Astrocyte (in vitro differentiated cells and primary cell): Measurements from ENCODE around the gene PRKCH. TPM values are rescaled to one million over a fixed set of nuclear protein-coding genes. Genes with fewer than 3 reads are reported as not detected.

Experiments used
- DNase-seq: peaks from one replicate; pipeline ENCODE4 v3.0.0-alpha.2; 2010; ENCODE audit warnings: low read depth
- FAIRE-seq: peaks from 2 replicates; lab custom pipeline; 2011; peaks lifted over from hg19 to GRCh38; lab: Jason Lieb, UNC
- H2AFZ ChIP-seq: 2 replicates; pipeline ENCODE4 v1.6.0; 2012; ENCODE audit warnings: low read depth, low read length, inconsistent platforms
- H3K27ac ChIP-seq: 2 replicates; pipeline ENCODE4 v1.5.1; 2011; ENCODE audit warnings: low read depth, low read length, inconsistent platforms
- H3K27me3 ChIP-seq: 2 replicates; pipeline ENCODE4 v1.6.0; 2011; ENCODE audit warnings: low read length, inconsistent platforms; ENCODE audit not compliant: insufficient read depth
- H3K36me3 ChIP-seq: 2 replicates; pipeline ENCODE4 v1.5.1; 2011; ENCODE audit warnings: low read length, inconsistent platforms; ENCODE audit not compliant: insufficient read depth
- H3K4me1 ChIP-seq: 2 replicates; pipeline ENCODE4 v1.5.1; 2011; ENCODE audit warnings: low read length, inconsistent platforms; ENCODE audit not compliant: insufficient read depth
- H3K4me2 ChIP-seq: 2 replicates; pipeline ENCODE4 v1.6.0; 2012; ENCODE audit warnings: low read length, inconsistent platforms
- H3K4me3 ChIP-seq: 2 replicates; pipeline ENCODE4 v1.5.1; 2011; ENCODE audit warnings: low read depth, mild to moderate bottlenecking, low read length, inconsistent platforms; ENCODE audit not compliant: insufficient read depth
- H3K79me2 ChIP-seq: 2 replicates; pipeline ENCODE4 v1.6.0; 2012; ENCODE audit warnings: mild to moderate bottlenecking, low read length, inconsistent platforms; ENCODE audit not compliant: insufficient read depth
- H3K9ac ChIP-seq: 2 replicates; pipeline ENCODE4 v1.6.0; 2012; ENCODE audit warnings: mild to moderate bottlenecking, low read length, inconsistent platforms
- H3K9me3 ChIP-seq: 2 replicates; pipeline ENCODE4 v1.5.1; 2012; ENCODE audit warnings: low read depth, mild to moderate bottlenecking, low read length, inconsistent platforms; ENCODE audit not compliant: insufficient read depth
- H4K20me1 ChIP-seq: 2 replicates; pipeline ENCODE4 v1.6.0; 2012; ENCODE audit warnings: low read length, inconsistent platforms; ENCODE audit not compliant: insufficient read depth
- H3K27ac Mint-ChIP-seq: one replicate; pipeline ENCODE4 v1.8.0; 2021; ENCODE audit warnings: mild to moderate bottlenecking, mixed read lengths; ENCODE audit not compliant: unreplicated experiment
- H3K27me3 Mint-ChIP-seq: one replicate; pipeline ENCODE4 v1.8.0; 2021; ENCODE audit warnings: low read depth, mixed read lengths; ENCODE audit not compliant: unreplicated experiment
- H3K36me3 Mint-ChIP-seq: one replicate; pipeline ENCODE4 v1.8.0; 2021; ENCODE audit warnings: low read depth, mixed read lengths; ENCODE audit not compliant: unreplicated experiment
- H3K4me1 Mint-ChIP-seq: one replicate; pipeline ENCODE4 v1.8.0; 2021; ENCODE audit warnings: low read depth, mixed read lengths; ENCODE audit not compliant: unreplicated experiment
- H3K4me3 Mint-ChIP-seq: one replicate; pipeline ENCODE4 v1.8.0; 2021; ENCODE audit warnings: mild to moderate bottlenecking, moderate library complexity, mixed read lengths; ENCODE audit not compliant: unreplicated experiment
- H3K9me3 Mint-ChIP-seq: one replicate; pipeline ENCODE4 v1.8.0; 2021; ENCODE audit warnings: mild to moderate bottlenecking, mixed read lengths; ENCODE audit not compliant: unreplicated experiment
- EZH2 ChIP-seq: IDR thresholded peaks from 2 replicates; pipeline ENCODE4 v1.6.1; 2012; ENCODE audit warnings: mild to moderate bottlenecking, low read length, inconsistent platforms; ENCODE audit not compliant: insufficient read depth
- total RNA-seq: library from RNA; stranded (reverse); gene quantifications from 2 replicates; pipeline ENCODE4 v1.2.1, GENCODE V29; 2021
- TF ChIP-seq, protein P1 (sequence below): IDR thresholded peaks from 2 replicates; pipeline ENCODE4 v1.5.1; 2011; ENCODE audit warnings: low read depth, mild to moderate bottlenecking, inconsistent platforms, low read length, moderate library complexity; ENCODE audit not compliant: insufficient read depth

The PRKCH gene
- total RNA-seq, 1 donor from 2014 or later = 6.0 TPM

DNA sequence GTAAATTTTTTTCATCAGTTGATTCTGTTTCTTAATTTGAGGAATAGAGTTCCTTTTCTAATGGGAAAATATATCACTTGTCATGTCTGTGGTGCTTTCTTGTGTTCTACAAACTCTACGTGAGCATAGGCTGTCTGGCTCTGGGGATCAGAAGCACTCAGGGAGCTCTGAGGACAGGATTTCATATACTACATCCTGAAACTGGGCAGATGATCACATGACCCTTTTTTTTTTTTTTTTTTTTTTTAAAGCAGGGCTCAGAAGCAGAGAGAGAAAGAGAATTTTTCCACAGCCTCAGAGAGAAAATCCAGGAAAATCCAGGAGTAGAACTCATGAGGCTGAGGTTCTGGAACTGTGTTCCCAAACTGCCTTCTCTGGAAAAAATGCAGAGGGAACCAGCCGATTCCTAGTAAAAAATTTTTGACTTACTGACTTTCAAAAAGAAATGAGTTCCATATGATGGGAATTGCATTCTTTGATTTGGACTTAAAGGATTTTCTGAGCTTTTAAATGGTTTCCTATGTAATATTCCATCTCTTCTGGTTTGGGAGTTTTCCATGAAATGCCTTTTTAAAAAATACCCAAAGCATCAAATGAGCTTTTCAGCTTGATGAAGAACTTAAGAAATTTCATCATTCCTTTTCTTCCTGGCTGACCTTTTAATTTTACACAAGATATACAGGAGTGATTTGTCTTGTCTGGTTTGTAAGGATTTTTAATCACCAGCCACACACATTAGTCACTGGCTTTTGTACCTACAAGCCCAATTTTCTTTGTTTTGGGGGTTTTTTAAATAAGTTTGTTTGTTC, 190.9 kb downstream of the PRKCH start:
- Histone ChIP-seq H4K20me1 (no peaks in the 10 kb centered on the region), H3K27me3 (no peaks in the 10 kb centered on the region), H3K27ac (no peak overlapping the region), H3K4me1 (peaks cover 13% of the 10 kb centered on the region), H2AFZ (no peak overlapping the region), H3K9ac (no peak overlapping the region), H3K9me3 (no peaks in the 10 kb centered on the region), H3K4me3 (no peak overlapping the region), H3K4me2 (no peak overlapping the region), H3K36me3 (no peaks in the 10 kb centered on the region), H3K79me2 (no peaks in the 10 kb centered on the region)
- peak overlapping the region; percentile 81 for H3K27ac Mint-ChIP-seq
- no peaks in the 10 kb centered on the region for H3K36me3 Mint-ChIP-seq
- H3K27me3 Mint-ChIP-seq = no peaks in the 10 kb centered on the region
- H3K4me1 Mint-ChIP-seq = peaks cover 19% of the 10 kb centered on the region
- FAIRE-seq = peak; percentile 9
- TF ChIP-seq, protein P1, sequence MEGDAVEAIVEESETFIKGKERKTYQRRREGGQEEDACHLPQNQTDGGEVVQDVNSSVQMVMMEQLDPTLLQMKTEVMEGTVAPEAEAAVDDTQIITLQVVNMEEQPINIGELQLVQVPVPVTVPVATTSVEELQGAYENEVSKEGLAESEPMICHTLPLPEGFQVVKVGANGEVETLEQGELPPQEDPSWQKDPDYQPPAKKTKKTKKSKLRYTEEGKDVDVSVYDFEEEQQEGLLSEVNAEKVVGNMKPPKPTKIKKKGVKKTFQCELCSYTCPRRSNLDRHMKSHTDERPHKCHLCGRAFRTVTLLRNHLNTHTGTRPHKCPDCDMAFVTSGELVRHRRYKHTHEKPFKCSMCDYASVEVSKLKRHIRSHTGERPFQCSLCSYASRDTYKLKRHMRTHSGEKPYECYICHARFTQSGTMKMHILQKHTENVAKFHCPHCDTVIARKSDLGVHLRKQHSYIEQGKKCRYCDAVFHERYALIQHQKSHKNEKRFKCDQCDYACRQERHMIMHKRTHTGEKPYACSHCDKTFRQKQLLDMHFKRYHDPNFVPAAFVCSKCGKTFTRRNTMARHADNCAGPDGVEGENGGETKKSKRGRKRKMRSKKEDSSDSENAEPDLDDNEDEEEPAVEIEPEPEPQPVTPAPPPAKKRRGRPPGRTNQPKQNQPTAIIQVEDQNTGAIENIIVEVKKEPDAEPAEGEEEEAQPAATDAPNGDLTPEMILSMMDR = no peak
- TF ChIP-seq EZH2 = no peak
- no peaks in the 10 kb centered on the region for H3K9me3 Mint-ChIP-seq
- H3K4me3 Mint-ChIP-seq = no peak overlapping the region
- peak; percentile 89 for DNase-seq

- H3K9me3 ChIP-seq = no peaks in the 10 kb centered on the region
- H3K27me3 ChIP-seq = peaks cover 3% of the 10 kb centered on the region
- H3K36me3 ChIP-seq = no peaks in the 10 kb centered on the region
- peak overlapping the region; percentile 34 for H3K4me2 ChIP-seq
- H3K79me2 ChIP-seq = no peaks in the 10 kb centered on the region
- no peak overlapping the region for H3K4me3 ChIP-seq
- Mint-ChIP-seq H3K9me3 (no peaks in the 10 kb centered on the region), H3K27me3 (no peaks in the 10 kb centered on the region), H3K4me1 (peaks cover 19% of the 10 kb centered on the region), H3K4me3 (no peak overlapping the region), H3K27ac (no peak overlapping the region), H3K36me3 (no peaks in the 10 kb centered on the region)
- no peak overlapping the region for H3K9ac ChIP-seq
- peaks cover 13% of the 10 kb centered on the region for H3K4me1 ChIP-seq
- peak; percentile 80 for DNase-seq
- no peak for FAIRE-seq
- TF ChIP-seq, protein P1 = no peak
- no peak for TF ChIP-seq EZH2
- H2AFZ ChIP-seq = peak overlapping the region; percentile 19
- H4K20me1 ChIP-seq = no peaks in the 10 kb centered on the region
- H3K27ac ChIP-seq = no peak overlapping the region
Measured at GRCh38 chr14:61513986-61514830, 192.8 kb downstream of the PRKCH start.
